ENCODE results near the gene PNMA1.

PNMA1 gene

DNA sequence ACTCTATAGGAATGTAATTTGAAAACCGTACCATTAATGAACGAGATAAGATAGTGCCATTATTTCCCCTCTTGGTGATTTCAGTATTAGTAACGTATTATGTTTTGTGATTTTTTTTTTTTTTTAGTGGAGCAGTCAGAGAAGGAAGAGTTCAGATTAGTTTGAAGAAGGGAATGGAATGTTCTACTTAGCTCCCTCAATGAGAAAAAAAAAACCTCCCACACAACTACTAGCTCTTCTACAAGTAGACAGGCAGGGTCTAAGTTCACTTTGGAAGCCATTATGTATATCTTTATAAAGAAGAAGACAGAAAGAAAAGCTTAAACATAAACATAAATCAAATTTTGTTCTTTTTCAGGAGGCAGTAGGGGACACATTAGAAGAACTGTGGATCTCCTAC lies 27.3 kb downstream of the PNMA1 start:
- no peak overlapping the region for H3K4me3 ChIP-seq
- no peak for TF ChIP-seq Cebpa-rat (IDR thresholded peaks at IDR 0.05)
- no peak overlapping the region for H3K4me2 ChIP-seq
- H3K9ac ChIP-seq: no peak overlapping the region
- H3K4me1 ChIP-seq: no peaks in the 10 kb centered on the region
- H3K9me3 ChIP-seq (replicated peaks in 1 of 11): peaks cover 0 to 5% (median 0%) of the 10 kb centered on the region in 11 experiments; a peak in 1 of 22 replicates
- no peaks in the 10 kb centered on the region for H3K27me3 ChIP-seq
- H3K36me3 ChIP-seq: peaks cover 0 to 42% (median 14%) of the 10 kb centered on the region in 11 experiments; a peak in 15 of 22 replicates
- no peaks in the 10 kb centered on the region for H4K20me1 ChIP-seq
- no peak overlapping the region for H3K27ac ChIP-seq

DNA sequence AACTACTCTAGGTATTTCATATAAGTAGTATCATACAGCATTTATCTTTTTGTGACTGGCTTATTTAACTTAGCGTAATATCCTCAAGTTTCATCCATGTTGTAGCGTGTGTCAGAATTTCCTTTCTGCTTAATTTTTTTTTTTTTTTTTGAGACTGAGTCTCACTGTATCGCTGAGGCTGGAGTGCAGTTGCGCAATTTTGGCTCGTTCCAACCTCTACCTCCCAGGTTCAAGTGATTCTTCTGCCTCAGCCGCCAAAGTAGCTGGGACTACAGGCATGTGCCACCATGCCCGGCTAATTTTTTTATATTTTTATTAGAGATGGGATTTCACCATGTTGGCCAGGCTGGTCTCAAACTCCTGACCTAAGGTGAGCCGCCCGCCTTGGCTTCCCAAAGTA lies 28.9 kb downstream of the PNMA1 start:
- H4K20me1 ChIP-seq: no peaks in the 10 kb centered on the region
- H3K9ac ChIP-seq: no peak overlapping the region
- no peak overlapping the region for H3K4me2 ChIP-seq
- no peaks in the 10 kb centered on the region for H3K27me3 ChIP-seq
- peaks cover 0 to 5% (median 0%) of the 10 kb centered on the region in 11 experiments; a peak in 1 of 22 replicates for H3K9me3 ChIP-seq (replicated peaks in 1 of 11)
- H3K4me1 ChIP-seq: no peaks in the 10 kb centered on the region
- H3K27ac ChIP-seq: no peak overlapping the region
- peaks cover 0 to 31% (median 10%) of the 10 kb centered on the region in 11 experiments; a peak in 13 of 22 replicates for H3K36me3 ChIP-seq
- TF ChIP-seq Cebpa-rat (IDR thresholded peaks at IDR 0.05): peak in 5 of 11 experiments; percentile 10 to 82 (median 62); a peak in 7 of 22 replicates
- H3K4me3 ChIP-seq: no peak overlapping the region

DNA sequence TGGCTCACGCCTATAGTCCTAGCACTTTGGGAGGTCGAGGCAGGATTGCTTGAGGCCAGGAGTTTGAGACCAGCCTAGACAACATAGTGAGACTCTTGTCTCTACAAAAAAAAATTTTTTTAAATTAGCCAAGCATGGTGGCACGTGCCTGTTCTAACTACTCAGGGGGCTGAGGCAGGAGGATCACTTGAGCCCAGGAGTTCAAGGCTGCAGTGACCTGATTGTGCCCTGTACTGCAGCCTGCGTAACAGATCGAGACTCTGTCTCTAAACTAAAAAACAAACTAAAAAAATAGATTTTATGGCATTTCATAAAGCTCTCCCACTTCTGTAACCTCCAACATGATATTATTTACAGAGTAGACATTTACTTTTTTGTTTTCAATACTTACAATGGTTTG lies 29.6 kb downstream of the PNMA1 start:
- peaks cover 0 to 5% (median 0%) of the 10 kb centered on the region in 11 experiments; a peak in 1 of 22 replicates for H3K9me3 ChIP-seq (replicated peaks in 1 of 11)
- no peak overlapping the region for H3K9ac ChIP-seq
- H3K27ac ChIP-seq: no peak overlapping the region
- no peak overlapping the region for H3K4me3 ChIP-seq
- H3K4me2 ChIP-seq: no peak overlapping the region
- TF ChIP-seq Cebpa-rat (IDR thresholded peaks at IDR 0.05): no peak
- no peaks in the 10 kb centered on the region for H4K20me1 ChIP-seq
- no peaks in the 10 kb centered on the region for H3K27me3 ChIP-seq
- peaks cover 0 to 24% (median 9%) of the 10 kb centered on the region in 11 experiments; a peak in 11 of 22 replicates for H3K36me3 ChIP-seq
- H3K4me1 ChIP-seq: no peaks in the 10 kb centered on the region

DNA sequence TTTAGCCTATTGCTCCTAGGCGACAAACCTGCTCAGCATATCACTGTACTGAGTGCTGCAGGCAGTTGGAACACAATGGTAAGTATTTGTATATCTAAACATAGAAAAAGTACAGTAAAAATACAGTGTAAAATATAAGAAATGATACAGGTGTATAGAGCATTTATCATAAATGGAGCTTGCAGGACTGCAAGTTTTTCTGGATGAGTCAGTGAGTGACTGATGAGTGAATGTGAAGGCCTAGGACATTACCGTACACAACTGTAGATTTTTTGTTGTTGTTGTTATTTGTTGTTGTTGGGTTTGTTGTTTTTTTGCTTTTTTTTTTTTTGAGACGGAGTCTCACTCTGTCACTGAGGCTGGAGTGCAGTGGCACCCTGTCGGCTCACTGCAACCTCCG lies 33.4 kb downstream of the PNMA1 start:
- H3K27me3 ChIP-seq: no peaks in the 10 kb centered on the region

DNA sequence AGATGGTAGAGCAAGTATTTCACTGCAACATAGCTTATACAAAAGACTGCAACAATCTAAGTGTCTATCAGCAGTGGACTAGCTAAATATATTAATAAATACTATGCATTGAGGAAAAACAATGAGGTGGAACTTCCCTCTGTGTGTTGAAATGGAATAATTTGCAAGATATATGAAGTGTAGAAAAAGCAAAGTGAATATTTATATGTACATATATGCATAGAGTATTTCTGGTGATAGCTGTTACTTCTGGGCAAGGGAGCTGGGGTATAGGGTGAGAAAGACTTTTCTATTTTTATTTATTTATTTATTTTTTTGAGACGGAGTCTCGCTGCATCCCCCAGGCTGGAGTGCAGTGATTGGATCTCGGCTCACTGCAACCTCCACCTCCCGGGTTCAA lies 35.5 kb downstream of the PNMA1 start:
- Histone ChIP-seq H3K27ac (no peak overlapping the region), H3K9me3 (replicated peaks in 1 of 11) (0 out of 22 replicates have a peak, but pooled peaks cover 0 to under 1% (median 0%) of the 10 kb centered on the region in 11 experiments), H3K9ac (no peak overlapping the region), H3K4me2 (no peak overlapping the region), H4K20me1 (no peaks in the 10 kb centered on the region), H3K27me3 (no peaks in the 10 kb centered on the region), H3K4me3 (no peak overlapping the region), H3K4me1 (no peaks in the 10 kb centered on the region), H3K36me3 (peaks cover 0 to 5% (median 0%) of the 10 kb centered on the region in 11 experiments; a peak in 3 of 22 replicates)
- TF ChIP-seq Cebpa-rat (IDR thresholded peaks at IDR 0.05): no peak

More for the DNA sequence above, 33.4 kb downstream of the PNMA1 start:
- Histone ChIP-seq H3K9me3 (replicated peaks in 1 of 11) (peaks cover 0 to 5% (median 0%) of the 10 kb centered on the region in 11 experiments; a peak in 1 of 22 replicates), H3K36me3 (peaks cover 0 to 5% (median 0%) of the 10 kb centered on the region in 11 experiments; a peak in 4 of 22 replicates), H3K9ac (no peak overlapping the region), H3K27ac (no peak overlapping the region), H4K20me1 (no peaks in the 10 kb centered on the region), H3K4me2 (no peak overlapping the region), H3K4me1 (no peaks in the 10 kb centered on the region), H3K4me3 (no peak overlapping the region)
- no peak for TF ChIP-seq Cebpa-rat (IDR thresholded peaks at IDR 0.05)

DNA sequence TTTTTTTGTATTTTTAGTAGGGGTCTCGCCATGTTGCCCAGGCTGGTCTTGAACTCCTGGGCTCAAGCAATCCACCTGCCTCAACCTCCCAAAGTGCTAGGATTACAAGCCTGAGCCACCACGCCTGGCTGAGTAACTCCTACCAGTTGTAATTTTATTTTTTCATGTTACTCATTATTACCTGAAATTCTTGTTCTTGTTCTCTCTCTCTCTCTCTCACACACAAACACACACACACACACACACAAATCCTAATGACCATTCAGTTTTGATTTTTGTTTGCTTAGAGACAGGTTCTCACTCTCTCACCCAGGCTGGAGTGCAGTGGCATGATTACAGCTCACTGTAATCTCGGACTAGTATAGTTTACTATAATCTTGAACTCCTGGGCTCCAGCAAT lies 39.2 kb downstream of the PNMA1 start:
- Histone ChIP-seq H3K27me3 (no peaks in the 10 kb centered on the region), H3K27ac (no peak overlapping the region), H3K9me3 (replicated peaks in 1 of 11) (no peaks in the 10 kb centered on the region), H4K20me1 (no peaks in the 10 kb centered on the region), H3K4me1 (no peaks in the 10 kb centered on the region), H3K4me3 (no peak overlapping the region), H3K9ac (no peak overlapping the region), H3K4me2 (no peak overlapping the region), H3K36me3 (peaks cover 0 to 8% (median 4%) of the 10 kb centered on the region in 11 experiments; a peak in 4 of 22 replicates)
- TF ChIP-seq Cebpa-rat (IDR thresholded peaks at IDR 0.05): no peak

DNA sequence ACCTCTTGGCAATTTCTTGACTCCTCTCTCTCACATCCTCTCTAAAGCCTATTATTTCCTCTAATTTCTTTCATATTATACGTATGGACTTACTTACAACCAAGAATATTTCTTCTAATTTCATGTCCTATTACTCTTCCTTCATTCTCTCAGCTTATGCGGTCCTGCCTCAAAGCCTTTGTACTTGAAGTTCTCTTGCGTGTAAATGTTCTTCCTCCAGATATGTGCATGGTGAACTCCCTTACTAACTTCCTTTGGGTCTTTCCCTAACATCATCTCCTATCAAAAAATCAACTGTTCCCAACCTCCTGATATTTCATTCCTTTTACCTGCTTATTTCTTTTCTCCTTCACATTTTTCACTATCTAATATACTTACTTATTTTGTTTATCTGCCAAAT lies 46.3 kb downstream of the PNMA1 start:
- Histone ChIP-seq H3K9me3 (replicated peaks in 1 of 11) (no peaks in the 10 kb centered on the region), H3K4me2 (no peak overlapping the region), H3K27ac (no peak overlapping the region), H3K4me3 (no peak overlapping the region), H3K36me3 (peaks cover 0 to 21% (median 4%) of the 10 kb centered on the region in 11 experiments; a peak in 6 of 22 replicates), H3K9ac (no peak overlapping the region), H4K20me1 (no peaks in the 10 kb centered on the region), H3K4me1 (peaks cover 0 to 5% (median 0%) of the 10 kb centered on the region in 10 experiments; a peak in 1 of 20 replicates), H3K27me3 (no peaks in the 10 kb centered on the region)
- no peak for TF ChIP-seq Cebpa-rat (IDR thresholded peaks at IDR 0.05)

DNA sequence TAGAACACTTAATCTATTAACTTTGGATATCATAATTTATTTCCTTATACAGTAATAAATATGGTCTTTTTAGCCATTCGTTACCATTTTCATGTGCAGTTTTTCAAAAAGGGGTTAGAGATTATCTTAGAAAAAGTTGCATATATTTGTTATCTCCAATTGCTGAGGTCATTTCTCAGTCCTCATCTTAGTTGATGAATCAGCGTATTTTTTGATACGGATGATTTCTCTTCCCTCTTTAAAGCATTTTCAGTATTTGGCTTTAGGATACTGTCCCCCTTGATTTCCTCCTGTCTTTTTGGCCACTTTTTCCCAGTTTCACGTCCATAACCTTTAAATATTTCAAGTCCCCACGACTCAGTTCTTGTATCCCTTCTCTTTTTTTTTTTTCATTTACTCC lies 47.6 kb downstream of the PNMA1 start:
- no peaks in the 10 kb centered on the region for H3K9me3 ChIP-seq (replicated peaks in 1 of 11)
- TF ChIP-seq Cebpa-rat (IDR thresholded peaks at IDR 0.05): no peak
- peaks cover 0 to 5% (median 0%) of the 10 kb centered on the region in 10 experiments; a peak in 1 of 20 replicates for H3K4me1 ChIP-seq
- no peaks in the 10 kb centered on the region for H3K27me3 ChIP-seq
- H3K4me2 ChIP-seq: no peak overlapping the region
- H3K27ac ChIP-seq: no peak overlapping the region
- H3K4me3 ChIP-seq: no peak overlapping the region
- H3K9ac ChIP-seq: no peak overlapping the region
- H3K36me3 ChIP-seq: peaks cover 0 to 16% (median under 1%) of the 10 kb centered on the region in 11 experiments; a peak in 3 of 22 replicates
- no peaks in the 10 kb centered on the region for H4K20me1 ChIP-seq

DNA sequence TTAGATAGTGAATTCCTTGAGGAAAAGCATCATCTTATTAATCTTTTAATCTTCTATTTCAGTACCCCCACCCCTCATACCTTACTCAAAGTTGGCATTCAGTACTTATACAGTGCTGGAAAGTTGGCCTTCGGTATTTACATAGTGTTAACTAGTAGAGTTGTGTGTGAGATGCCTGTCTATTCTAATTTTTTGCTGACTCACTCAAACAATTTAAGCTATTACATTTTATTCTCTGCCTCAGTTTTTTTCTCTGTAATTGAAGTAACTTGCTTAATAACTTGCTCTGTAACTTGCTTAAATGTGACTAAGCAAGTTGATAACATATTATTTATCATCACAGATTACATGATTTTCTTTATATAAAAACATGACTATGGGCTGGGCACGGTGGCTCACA lies 49.1 kb downstream of the PNMA1 start:
- no peak overlapping the region for H3K9ac ChIP-seq
- H3K4me3 ChIP-seq: no peak overlapping the region
- H3K36me3 ChIP-seq: peaks cover 0 to 18% (median 7%) of the 10 kb centered on the region in 11 experiments; a peak in 8 of 22 replicates
- no peaks in the 10 kb centered on the region for H4K20me1 ChIP-seq
- H3K27ac ChIP-seq: no peak overlapping the region
- no peak for TF ChIP-seq Cebpa-rat (IDR thresholded peaks at IDR 0.05)
- H3K27me3 ChIP-seq: no peaks in the 10 kb centered on the region
- no peaks in the 10 kb centered on the region for H3K9me3 ChIP-seq (replicated peaks in 1 of 11)
- peaks cover 0 to 5% (median 0%) of the 10 kb centered on the region in 10 experiments; a peak in 1 of 20 replicates for H3K4me1 ChIP-seq
- H3K4me2 ChIP-seq: no peak overlapping the region
